Colonic mucosa (tissue), 4 donors: Measurements from ENCODE around the gene HSD17B11. TPM values are rescaled to one million over a fixed set of nuclear protein-coding genes. Genes with fewer than 3 reads are reported as not detected.
"Not testable (repeated sequence)": the region's sequence is repeated elsewhere in the genome, so short reads cannot be mapped to it uniquely, and the experiment has no call there.

Source experiments
- DNase-seq: peaks from one replicate; pipeline ENCODE4 v3.0.0-alpha.2; 2020
- H3K27ac ChIP-seq: fragments of 200-600 bp; one replicate; pipeline ENCODE4 v1.8.0; 2021
- H3K27me3 ChIP-seq: fragments of 200-600 bp; one replicate; pipeline ENCODE4 v1.8.0; 2021
- H3K36me3 ChIP-seq: fragments of 200-600 bp; one replicate; pipeline ENCODE4 v1.8.0; 2021
- H3K4me1 ChIP-seq: fragments of 200-600 bp; one replicate; pipeline ENCODE4 v1.8.0; 2021; ENCODE audit warnings: mild to moderate bottlenecking
- H3K4me3 ChIP-seq: fragments of 200-600 bp; one replicate; pipeline ENCODE4 v1.8.0; 2021
- H3K9ac ChIP-seq, 2 donors: one replicate each; pipeline ENCODE4 v1.7.0; 2013; ENCODE audit warnings: control low read depth in 2 of 2, low read depth in 2 of 2, low read length in 2 of 2
- H3K9me3 ChIP-seq: fragments of 200-600 bp; one replicate; pipeline ENCODE4 v1.8.0; 2021
- CTCF ChIP-seq: fragments of 200-600 bp; IDR thresholded peaks from one replicate; pipeline ENCODE4 v1.8.0; 2022; ENCODE audit warnings: antibody characterized with exemption, mild to moderate bottlenecking
- intact Hi-C: fragments of 100-400 bp; cut with DNase I; formaldehyde crosslinking; loops from one replicate; pipeline ENCODE4 v1.14.1; 2022
- total RNA-seq, 2 donors: library from RNA; stranded (reverse); fragmentation: NEBNext Ultra II Directional in 1 of 2; extraction: Animal tissue kit (Norgen Biotek cat#: 25700) in 1 of 2; gene quantifications; one replicate each; pipeline ENCODE4 v1.2.1, GENCODE V29; 2021
- donor health status: healthy.
- donor health status: DM: no; HTN: no; CAD: no.
- donor health status: DM: no; HTN: no; CAD: no.

The HSD17B11 gene
- total RNA-seq, 2 donors from 2014 or later, result 138 to 219 TPM

GRCh38 chr4:87345139-87345538 is 45.8 kb downstream of the HSD17B11 start:
- H3K9me3 ChIP-seq, result no peaks in the 10 kb centered on the region
- H3K4me1 ChIP-seq, result no peaks in the 10 kb centered on the region
- TF ChIP-seq CTCF, result no peak
- no peak overlapping the region for H3K9ac ChIP-seq
- no peak overlapping the region for H3K4me3 ChIP-seq
- H3K36me3 ChIP-seq, result no peaks in the 10 kb centered on the region
- no peak for DNase-seq
- no peaks in the 10 kb centered on the region for H3K27me3 ChIP-seq
- no peak overlapping the region for H3K27ac ChIP-seq
- intact Hi-C loops, result no loop called here

- TF ChIP-seq CTCF, result no peak
- H3K4me1 ChIP-seq, result no peaks in the 10 kb centered on the region
- H3K36me3 ChIP-seq, result peaks cover 7% of the 10 kb centered on the region
- no peak overlapping the region for H3K4me3 ChIP-seq
- no peaks in the 10 kb centered on the region for H3K9me3 ChIP-seq
- no peak for DNase-seq
- no peak overlapping the region for H3K27ac ChIP-seq
- H3K27me3 ChIP-seq, result no peaks in the 10 kb centered on the region
- no peak overlapping the region for H3K9ac ChIP-seq
- intact Hi-C loops, result no loop called here
Observed at GRCh38 chr4:87342872-87343271, 48.1 kb downstream of the HSD17B11 start.

GRCh38 chr4:87341954-87342635 is 48.9 kb downstream of the HSD17B11 start:
- H3K36me3 ChIP-seq, H3K27ac ChIP-seq, H3K4me3 ChIP-seq, intact Hi-C loops, H3K9ac ChIP-seq, H3K4me1 ChIP-seq, H3K27me3 ChIP-seq, DNase-seq, H3K9me3 ChIP-seq: not testable (repeated sequence)

- intact Hi-C loops, result no loop called here
- H3K27me3 ChIP-seq, result no peaks in the 10 kb centered on the region
- H3K36me3 ChIP-seq, result peaks cover 7% of the 10 kb centered on the region
- no peak for DNase-seq
- no peak overlapping the region for H3K4me3 ChIP-seq
- no peaks in the 10 kb centered on the region for H3K4me1 ChIP-seq
- TF ChIP-seq CTCF, result no peak
- H3K27ac ChIP-seq, result no peak overlapping the region
- H3K9me3 ChIP-seq, result no peaks in the 10 kb centered on the region
- no peak overlapping the region for H3K9ac ChIP-seq
Observed at GRCh38 chr4:87339440-87339839, 51.5 kb downstream of the HSD17B11 start.

- Histone ChIP-seq H3K4me3 (no peak overlapping the region), H3K27me3 (no peaks in the 10 kb centered on the region), H3K36me3 (peaks cover 7% of the 10 kb centered on the region), H3K27ac (no peak overlapping the region), H3K9ac (no peak overlapping the region), H3K4me1 (no peaks in the 10 kb centered on the region), H3K9me3 (no peaks in the 10 kb centered on the region)
- no peak for TF ChIP-seq CTCF
- intact Hi-C loops, result no loop called here
- no peak for DNase-seq
Observed at GRCh38 chr4:87337361-87337760, 53.6 kb downstream of the HSD17B11 start.

- Histone ChIP-seq H3K4me3 (no peak overlapping the region), H3K9me3 (no peaks in the 10 kb centered on the region), H3K27me3 (no peaks in the 10 kb centered on the region), H3K9ac (no peak overlapping the region), H3K27ac (no peak overlapping the region), H3K4me1 (no peaks in the 10 kb centered on the region), H3K36me3 (peaks cover under 1% of the 10 kb centered on the region)
- TF ChIP-seq CTCF, result no peak
- DNase-seq, result no peak
- intact Hi-C loops, result no loop called here
Observed at GRCh38 chr4:87333267-87333666, 57.7 kb downstream of the HSD17B11 start.
